Aorta (tissue), 5 donors: ENCODE results near the gene PKIG. TPM values are rescaled to one million over a fixed set of nuclear protein-coding genes. Genes with fewer than 3 reads are reported as not detected.
A peak's percentile ranks its signal among the peaks of the same experiment; 100 is the strongest.

Source experiments
- ATAC-seq: fragments of 200-7000 bp; cut with Tn5 transposase; one replicate; pipeline ENCODE4 v1.9.1; 2022; ENCODE audit warnings: moderate library complexity; ENCODE audit not compliant: low FRiP score
- DNase-seq, 2 donors: peaks; one replicate each; pipeline ENCODE4 v3.0.0-alpha.2; 2020
- H3K27ac ChIP-seq, 2 donors: one replicate each; pipeline ENCODE4 v1.5.1; 2013; ENCODE audit warnings: low read length in 2 of 2, mild to moderate bottlenecking in 2 of 2, moderate library complexity in 2 of 2, control low read depth in 1 of 2, inconsistent platforms in 1 of 2, low read depth in 1 of 2
- H3K27me3 ChIP-seq, 2 donors: one replicate each; pipeline ENCODE4 v1.6.1; 2013; ENCODE audit warnings: control low read depth in 1 of 2, low read length in 1 of 2, mild to moderate bottlenecking in 1 of 2, moderate library complexity in 1 of 2; ENCODE audit not compliant: insufficient read depth in 2 of 2, control insufficient read depth in 1 of 2
- H3K36me3 ChIP-seq, 2 donors: one replicate each; pipeline ENCODE4 v1.6.1; 2013; ENCODE audit warnings: control low read depth in 1 of 2, low read length in 1 of 2, mild to moderate bottlenecking in 1 of 2; ENCODE audit not compliant: insufficient read depth in 2 of 2, control insufficient read depth in 1 of 2
- H3K4me1 ChIP-seq, 2 donors: one replicate each; pipeline ENCODE4 v1.6.1; 2013; ENCODE audit warnings: low read length in 2 of 2, control low read depth in 1 of 2, mild to moderate bottlenecking in 1 of 2, moderate library complexity in 1 of 2; ENCODE audit not compliant: insufficient read depth in 2 of 2, control insufficient read depth in 1 of 2
- H3K4me3 ChIP-seq, 2 donors: one replicate each; pipeline ENCODE4 v1.5.1; 2013; ENCODE audit warnings: low read length in 2 of 2, control low read depth in 1 of 2, mild to moderate bottlenecking in 1 of 2
- H3K9me3 ChIP-seq: one replicate; pipeline ENCODE4 v1.6.1; 2013; ENCODE audit warnings: mild to moderate bottlenecking, low read length; ENCODE audit not compliant: control insufficient read depth
- WGBS, 2 donors: extraction: QIAGEN DNeasy Blood & Tissue Kit; methylation state at CpG; one replicate each; pipeline ENCODE4 v1.1.7; 2013; 5-methylcytosine and 5-hydroxymethylcytosine counted together
- intact Hi-C, 2 donors: fragments of 100-400 bp; cut with DNase I; formaldehyde crosslinking; loops; one replicate each; pipeline versions ENCODE4 v1.14.2 to v1.15.0; 2022
- polyA plus RNA-seq, 2 donors: library from polyadenylated mRNA; stranded (reverse); fragments of 200-250 nt; gene quantifications; one replicate each; pipeline ENCODE4 v1.2.3, GENCODE V29; 2013
- total RNA-seq, 2 donors: library from RNA; stranded (reverse); fragmentation: NEBNext Ultra II Directional; extraction: Animal tissue kit (Norgen Biotek cat#: 25700); gene quantifications; one replicate each; pipeline ENCODE4 v1.2.1, GENCODE V29; 2021
- donor health status: healthy with polysubstance abuse.
- donor health status: Bipolar disorder and iron deficiency.
- donor health status: DM: no; HTN: no; CAD: no.
- donor health status: DM: no; HTN: no; CAD: no.
- donor health status: DM: yes; HTN: yes; CAD: no.

Gene PKIG
- total and polyA plus RNA-seq, 4 donors = 80.9 to 247 (median 137) TPM

- no peaks in the 10 kb centered on the region for H3K36me3 ChIP-seq
- peaks cover 9 to 12% of the 10 kb centered on the region in 2 donors for H3K4me1 ChIP-seq
- WGBS, 2 donors = 4 to 7% methylated on average over 7 of the region's 7 CpGs
- no peaks in the 10 kb centered on the region for H3K27me3 ChIP-seq
- ATAC-seq (peak; percentile 74), DNase-seq (peak in 1 of 2 donors; percentile 72)
- no peaks in the 10 kb centered on the region for H3K9me3 ChIP-seq
- intact Hi-C loops = loop anchor here in 1 of 2 donors (5.0 kb wide), 1 partner anchor 79 kb away; the partner anchor contains the start of gene SERINC3
- peak overlapping the region; percentile 83 to 84 for H3K27ac ChIP-seq
- H3K4me3 ChIP-seq = no peak overlapping the region
Observed at GRCh38 chr20:44601236-44601671, 18.9 kb downstream of the PKIG start.

- intact Hi-C loops = loop anchor here in 1 of 2 donors (5.0 kb wide), 1 partner anchor 80 kb away; the partner anchor contains the start of gene SERINC3
- 0 to 2% methylated on average over 1 of the region's 1 CpG for WGBS, 2 donors
- Histone ChIP-seq H3K4me1 (peaks cover 9 to 12% of the 10 kb centered on the region in 2 donors), H3K4me3 (no peak overlapping the region), H3K36me3 (no peaks in the 10 kb centered on the region), H3K27me3 (no peaks in the 10 kb centered on the region), H3K27ac (peak overlapping the region; percentile 93 to 97), H3K9me3 (no peaks in the 10 kb centered on the region)
- DNase-seq (peak; percentile 87 to 88), ATAC-seq (peak; percentile 90)
Observed at GRCh38 chr20:44601801-44602204, 19.4 kb downstream of the PKIG start.

- Histone ChIP-seq H3K9me3 (no peaks in the 10 kb centered on the region), H3K27ac (peak overlapping the region in 1 of 2 donors; percentile 38), H3K27me3 (no peaks in the 10 kb centered on the region), H3K4me3 (no peak overlapping the region), H3K4me1 (peaks cover 6 to 9% of the 10 kb centered on the region in 2 donors), H3K36me3 (no peaks in the 10 kb centered on the region)
- DNase-seq = no peak
- 95% methylated on average over 8 of the region's 8 CpGs for WGBS, 2 donors
- intact Hi-C loops = loop anchor here in 1 of 2 donors (5.0 kb wide), 1 partner anchor 81 kb away; the partner anchor contains the start of gene SERINC3
- ATAC-seq = no peak
Observed at GRCh38 chr20:44603327-44603726, 20.9 kb downstream of the PKIG start.

- Histone ChIP-seq H3K4me3 (no peak overlapping the region), H3K27ac (no peak overlapping the region), H3K36me3 (no peaks in the 10 kb centered on the region), H3K27me3 (no peaks in the 10 kb centered on the region), H3K9me3 (no peaks in the 10 kb centered on the region), H3K4me1 (peaks cover 0 to 2% of the 10 kb centered on the region in 2 donors)
- ATAC-seq (no peak), DNase-seq (no peak)
- intact Hi-C loops = no loop called here
- 97 to 98% methylated on average over 5 of the region's 5 CpGs for WGBS, 2 donors
Observed at GRCh38 chr20:44606725-44607441, 24.5 kb downstream of the PKIG start.

- no peaks in the 10 kb centered on the region for H3K9me3 ChIP-seq
- H3K4me1 ChIP-seq = no peaks in the 10 kb centered on the region
- no peaks in the 10 kb centered on the region for H3K27me3 ChIP-seq
- WGBS, 2 donors = 32 to 35% methylated on average over 9 of the region's 9 CpGs
- intact Hi-C loops = loop anchor here in 1 of 2 donors (2.0 kb wide), 1 partner anchor 36 kb away; no protein-coding TSS in a partner anchor
- ATAC-seq (peak; percentile 12), DNase-seq (no peak)
- no peaks in the 10 kb centered on the region for H3K36me3 ChIP-seq
- no peak overlapping the region for H3K4me3 ChIP-seq
- H3K27ac ChIP-seq = peak overlapping the region; percentile 32 to 90
Observed at GRCh38 chr20:44609006-44609515, 26.7 kb downstream of the PKIG start.

GRCh38 chr20:44609516-44610312, 27.3 kb downstream of the PKIG start:
- peak; percentile 88 to 97 for DNase-seq
- 22 to 24% methylated on average over 25 of the region's 25 CpGs for WGBS, 2 donors
- Histone ChIP-seq H3K4me1 (no peaks in the 10 kb centered on the region), H3K9me3 (no peaks in the 10 kb centered on the region), H3K27me3 (no peaks in the 10 kb centered on the region), H3K36me3 (no peaks in the 10 kb centered on the region), H3K4me3 (no peak overlapping the region), H3K27ac (peak overlapping the region; percentile 32 to 90)
- intact Hi-C loops = loop anchor here (2.0 to 10.0 kb wide), 7 partner anchors 37 to 397 kb away; partner anchors contain the start of genes OSER1 (in 2 of the 2), TTPAL (in 2 of the 2) and KCNK15 (in 1 of the 2)
- peak; percentile 97 for ATAC-seq

GRCh38 chr20:44610313-44610962, 28.1 kb downstream of the PKIG start:
- H3K36me3 ChIP-seq = no peaks in the 10 kb centered on the region
- no peak overlapping the region for H3K4me3 ChIP-seq
- DNase-seq = no peak
- H3K27ac ChIP-seq = peak overlapping the region in 1 of 2 donors; percentile 41
- H3K27me3 ChIP-seq = no peaks in the 10 kb centered on the region
- ATAC-seq = no peak
- 0% methylated on average over 1 of the region's 1 CpG for WGBS, 2 donors
- H3K9me3 ChIP-seq = no peaks in the 10 kb centered on the region
- intact Hi-C loops = loop anchor here (5.0 to 10.0 kb wide), 6 partner anchors 78 to 398 kb away; partner anchors contain the start of genes OSER1 (in 2 of the 2), TTPAL (in 2 of the 2) and KCNK15 (in 1 of the 2)
- H3K4me1 ChIP-seq = no peaks in the 10 kb centered on the region

GRCh38 chr20:44613575-44613974, 31.2 kb downstream of the PKIG start:
- H3K4me3 ChIP-seq = no peak overlapping the region
- WGBS, 2 donors = 96% methylated on average over 5 of the region's 5 CpGs
- no peak for ATAC-seq
- DNase-seq = peak in 1 of 2 donors; percentile 33
- no peaks in the 10 kb centered on the region for H3K4me1 ChIP-seq
- no peaks in the 10 kb centered on the region for H3K9me3 ChIP-seq
- H3K36me3 ChIP-seq = no peaks in the 10 kb centered on the region
- H3K27me3 ChIP-seq = no peaks in the 10 kb centered on the region
- intact Hi-C loops = loop anchor here (5.0 to 10.0 kb wide), 6 partner anchors 81 to 401 kb away; partner anchors contain the start of genes OSER1 (in 2 of the 2), TTPAL (in 2 of the 2) and KCNK15 (in 1 of the 2)
- H3K27ac ChIP-seq = peak overlapping the region in 1 of 2 donors; percentile 23
